Kasumi-1 (cell line): ENCODE results near the gene FXR1.
"Not testable (repeated sequence)": the region's sequence is repeated elsewhere in the genome, so short reads cannot be mapped to it uniquely, and the experiment has no call there.

Experiments used
- DNase-seq, 2 experiments: peaks; one replicate each; lab custom pipeline; 2025; lab: John Stamatoyannopoulos, UW

The FXR1 gene

GRCh38 chr3:180934638-180935037 lies 22.2 kb downstream of the FXR1 start:
- DNase-seq: no peak

GRCh38 chr3:180940826-180941225 lies 28.4 kb downstream of the FXR1 start:
- no peak for DNase-seq

- peak; percentile 11 to 28 for DNase-seq
These were observed 35.4 kb downstream of the FXR1 start for GRCh38 chr3:180947761-180948390.

GRCh38 chr3:180959691-180960090 lies 47.2 kb downstream of the FXR1 start:
- DNase-seq: no peak

GRCh38 chr3:180961087-180961486 lies 48.6 kb downstream of the FXR1 start:
- no peak for DNase-seq

GRCh38 chr3:180961552-180961951 lies 49.1 kb downstream of the FXR1 start:
- no peak for DNase-seq

GRCh38 chr3:180962530-180962929 lies 50.1 kb downstream of the FXR1 start:
- peak in 1 of 2 experiments; percentile 8 for DNase-seq

GRCh38 chr3:180970931-180971330 lies 58.5 kb downstream of the FXR1 start:
- no peak for DNase-seq

- DNase-seq: no peak
These were observed 61.1 kb downstream of the FXR1 start for GRCh38 chr3:180973543-180973942.

- no peak for DNase-seq
These were observed 61.8 kb downstream of the FXR1 start for GRCh38 chr3:180974286-180974685.

GRCh38 chr3:180977498-180977897 lies 65.0 kb downstream of the FXR1 start:
- DNase-seq: no peak

- no peak for DNase-seq
These were observed 67.5 kb downstream of the FXR1 start for GRCh38 chr3:180979961-180980360.

- DNase-seq: no peak
These were observed 68.1 kb downstream of the FXR1 start for GRCh38 chr3:180980611-180981010.

GRCh38 chr3:180981912-180982311 lies 69.4 kb downstream of the FXR1 start:
- DNase-seq: no peak

GRCh38 chr3:180983136-180983535 lies 70.7 kb downstream of the FXR1 start:
- DNase-seq: no peak

- DNase-seq: not testable (repeated sequence)
These were observed 73.9 kb downstream of the FXR1 start for GRCh38 chr3:180986366-180986765.

- DNase-seq: no peak
These were observed 74.9 kb downstream of the FXR1 start for GRCh38 chr3:180987344-180987743.

GRCh38 chr3:180989291-180990163 lies 77.1 kb downstream of the FXR1 start, which contains the start of gene DNAJC19:
TSS of gene DNAJC19 (minus strand) at chr3:180989736. CDS start at chr3:180989602, 134 bp downstream.
- peak; percentile 99 for DNase-seq

- peak; percentile 7 to 31 for DNase-seq
These were observed 78.0 kb downstream of the FXR1 start for GRCh38 chr3:180990505-180990904.

GRCh38 chr3:180996415-180996932 lies 84.0 kb downstream of the FXR1 start:
- DNase-seq: no peak

- DNase-seq: not testable (repeated sequence)
These were observed 89.9 kb downstream of the FXR1 start for GRCh38 chr3:181002331-181002730.

- not testable (repeated sequence) for DNase-seq
These were observed 91.0 kb downstream of the FXR1 start for GRCh38 chr3:181003469-181003868.

GRCh38 chr3:181006541-181006940 lies 94.1 kb downstream of the FXR1 start:
- DNase-seq: no peak
